Heart right ventricle (tissue), 16 donors: ENCODE measurements around the gene TMEM223. TPM values are rescaled to one million over a fixed set of nuclear protein-coding genes. Genes with fewer than 3 reads are reported as not detected.

Source experiments
- ATAC-seq, 8 donors: fragments of 200-7000 bp; cut with Tn5 transposase; one replicate each; pipeline ENCODE4 v1.9.1; 2020; ENCODE audit warnings: mild to moderate bottlenecking in 8 of 8, moderate library complexity in 8 of 8, moderate number of reproducible peaks in 1 of 8
- DNase-seq, 2 donors: peaks; one replicate each; pipeline ENCODE4 v3.0.0-alpha.2; 2020
- H3K27ac ChIP-seq, 10 donors: fragments of 200-600 bp; sonication (generic) in 2 of 10; one replicate each; pipeline versions ENCODE4 v1.5.0 to v1.8.0; 2020 to 2022; ENCODE audit warnings: mild to moderate bottlenecking in 3 of 10
- H3K27me3 ChIP-seq, 7 donors: fragments of 200-600 bp; one replicate each; pipeline ENCODE4 v1.8.0; 2021 to 2022; ENCODE audit warnings: mild to moderate bottlenecking in 2 of 7
- H3K36me3 ChIP-seq, 9 donors: fragments of 200-600 bp; sonication (generic) in 1 of 9; one replicate each; pipeline versions ENCODE4 v1.5.0 to v1.8.0; 2020 to 2022; ENCODE audit warnings: mild to moderate bottlenecking in 2 of 9
- H3K4me1 ChIP-seq, 9 donors: fragments of 200-600 bp; sonication (generic) in 1 of 9; one replicate each; pipeline versions ENCODE4 v1.5.0 to v1.8.0; 2020 to 2022; ENCODE audit warnings: mild to moderate bottlenecking in 4 of 9
- H3K4me3 ChIP-seq, 10 donors: fragments of 200-600 bp; sonication (generic) in 2 of 10; one replicate each; pipeline versions ENCODE4 v1.5.0 to v1.8.0; 2020 to 2022; ENCODE audit warnings: mild to moderate bottlenecking in 7 of 10, moderate library complexity in 2 of 10
- H3K9me3 ChIP-seq, 11 donors: fragments of 200-600 bp in 10 of 11; sonication (generic) in 2 of 11; one replicate each; pipeline versions ENCODE4 v1.5.0 to v1.8.0; 2013 to 2022; ENCODE audit warnings: mild to moderate bottlenecking in 2 of 11, control low read depth in 1 of 11, moderate library complexity in 1 of 11
- WGBS, 2 donors: extraction: QIAGEN DNeasy Blood & Tissue Kit; methylation state at CpG; one replicate each; pipeline ENCODE4 v1.1.7; 2013; ENCODE audit warnings: inconsistent platforms in 1 of 2; 5-methylcytosine and 5-hydroxymethylcytosine counted together
- intact Hi-C, 10 donors: fragments of 100-400 bp; cut with DNase I; formaldehyde crosslinking; loops; one replicate each; pipeline versions ENCODE4 v1.11.1 to v1.14.2; 2022
- polyA plus RNA-seq, 2 donors: library from polyadenylated mRNA; stranded (reverse); fragments of 200-250 nt; gene quantifications; one replicate each; pipeline ENCODE4 v1.2.3, GENCODE V29; 2013
- total RNA-seq, 10 donors: library from RNA; stranded (reverse); fragmentation: NEBNext Ultra II Directional in 3 of 10; extraction: Animal tissue kit (Norgen Biotek cat#: 25700) in 3 of 10; gene quantifications; one replicate each; pipeline versions ENCODE4 v1.2.1 to v1.2.4, GENCODE V29; 2021 to 2023
- TF ChIP-seq, protein P1 (sequence below), 9 donors: fragments of 200-600 bp; sonication (generic) in 2 of 9; IDR thresholded peaks; one replicate each; pipeline versions ENCODE4 v1.5.0 to v1.8.0; 2021 to 2022; ENCODE audit warnings: antibody characterized with exemption in 9 of 9, mild to moderate bottlenecking in 5 of 9, moderate library complexity in 1 of 9
- donor health status: Arrhythmogenic right ventricular cardiomyopathy.
- donor health status: ischemic (EF 13 %, LVEDD 7.1; RV severe dilation, severe dysfunction).
- donor health status: healthy with polysubstance abuse.
- donor health status: DM: no; HTN: yes; CAD: no.
- donor health status: DM: no; HTN: no; CAD: no.
- donor health status: ischemic (EF 25% LVEDD 6.9; RV normal size, moderate dysfunction).
- donor health status: ischemic (EF 25% LVEDD 5.7; RV mildly dilated, moderate dysfunction).
- donor health status: healthy.
- donor health status: DM: yes; HTN: yes; CAD: no.
- donor health status: Ischemic cardiomyopathy.
- donor health status: ischemic (EF 35%, LVEDD 5.7; RV mildly dilated, moderate dysfunction).
- donor health status: nonischemic (EF 11% LVEDD 7.7; RV severe dilation, severe dysfunction).
- donor health status: DM: yes; HTN: yes; CAD: no.
- donor health status: PGD.
- donor health status: ischemic (EF 29% LVEDD 5.4; RV normal size, mild dysfunction).
- donor health status: nonischemic (EF 23%, LVEDD 6.1; RV moderate dilation, normal function).

The TMEM223 gene
- total and polyA plus RNA-seq, 12 donors: 21.9 to 75.3 (median 24.5) TPM

DNA sequence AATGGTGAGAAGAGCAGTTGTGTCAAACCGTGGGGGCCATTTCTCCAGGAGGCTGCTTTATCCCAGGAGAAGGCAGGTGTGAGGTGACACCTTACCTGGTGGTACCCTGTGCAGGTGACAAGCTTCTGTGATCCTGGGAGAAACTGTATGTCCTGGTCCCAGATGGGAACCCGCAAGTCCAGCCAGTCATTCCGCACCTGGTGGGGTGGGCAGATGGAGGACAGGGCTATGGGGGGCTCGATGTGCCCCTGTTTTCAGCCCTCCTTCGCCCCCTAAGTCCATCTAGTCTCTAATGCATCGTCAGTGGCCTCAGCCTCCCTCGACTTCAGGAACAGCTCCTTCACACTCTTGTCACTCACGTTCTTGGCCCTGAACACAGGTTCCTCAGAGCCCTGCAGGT, 43.5 kb upstream of the TMEM223 start:
- Histone ChIP-seq H3K27me3 (no peaks in the 10 kb centered on the region), H3K4me1 (peaks cover 5 to 46% (median 30%) of the 10 kb centered on the region in 9 donors), H3K27ac (no peak overlapping the region), H3K36me3 (peaks cover 0 to 47% (median 30%) of the 10 kb centered on the region in 9 donors), H3K9me3 (no peaks in the 10 kb centered on the region), H3K4me3 (no peak overlapping the region)
- DNase-seq: no peak
- no peak for ATAC-seq
- intact Hi-C loops: loop anchor here in 4 of 10 donors (5.0 to 10.0 kb wide), 4 partner anchors 38 to 231 kb away; partner anchors contain the start of genes MTA2 (in 1 of the 4), TMEM179B (in 1 of the 4) and TMEM223 (in 1 of the 4)
- WGBS, 2 donors: 86 to 90% methylated on average over 8 of the region's 8 CpGs
- TF ChIP-seq, protein P1, sequence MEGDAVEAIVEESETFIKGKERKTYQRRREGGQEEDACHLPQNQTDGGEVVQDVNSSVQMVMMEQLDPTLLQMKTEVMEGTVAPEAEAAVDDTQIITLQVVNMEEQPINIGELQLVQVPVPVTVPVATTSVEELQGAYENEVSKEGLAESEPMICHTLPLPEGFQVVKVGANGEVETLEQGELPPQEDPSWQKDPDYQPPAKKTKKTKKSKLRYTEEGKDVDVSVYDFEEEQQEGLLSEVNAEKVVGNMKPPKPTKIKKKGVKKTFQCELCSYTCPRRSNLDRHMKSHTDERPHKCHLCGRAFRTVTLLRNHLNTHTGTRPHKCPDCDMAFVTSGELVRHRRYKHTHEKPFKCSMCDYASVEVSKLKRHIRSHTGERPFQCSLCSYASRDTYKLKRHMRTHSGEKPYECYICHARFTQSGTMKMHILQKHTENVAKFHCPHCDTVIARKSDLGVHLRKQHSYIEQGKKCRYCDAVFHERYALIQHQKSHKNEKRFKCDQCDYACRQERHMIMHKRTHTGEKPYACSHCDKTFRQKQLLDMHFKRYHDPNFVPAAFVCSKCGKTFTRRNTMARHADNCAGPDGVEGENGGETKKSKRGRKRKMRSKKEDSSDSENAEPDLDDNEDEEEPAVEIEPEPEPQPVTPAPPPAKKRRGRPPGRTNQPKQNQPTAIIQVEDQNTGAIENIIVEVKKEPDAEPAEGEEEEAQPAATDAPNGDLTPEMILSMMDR (IDR thresholded peaks at IDR 0.05): no peak

DNA sequence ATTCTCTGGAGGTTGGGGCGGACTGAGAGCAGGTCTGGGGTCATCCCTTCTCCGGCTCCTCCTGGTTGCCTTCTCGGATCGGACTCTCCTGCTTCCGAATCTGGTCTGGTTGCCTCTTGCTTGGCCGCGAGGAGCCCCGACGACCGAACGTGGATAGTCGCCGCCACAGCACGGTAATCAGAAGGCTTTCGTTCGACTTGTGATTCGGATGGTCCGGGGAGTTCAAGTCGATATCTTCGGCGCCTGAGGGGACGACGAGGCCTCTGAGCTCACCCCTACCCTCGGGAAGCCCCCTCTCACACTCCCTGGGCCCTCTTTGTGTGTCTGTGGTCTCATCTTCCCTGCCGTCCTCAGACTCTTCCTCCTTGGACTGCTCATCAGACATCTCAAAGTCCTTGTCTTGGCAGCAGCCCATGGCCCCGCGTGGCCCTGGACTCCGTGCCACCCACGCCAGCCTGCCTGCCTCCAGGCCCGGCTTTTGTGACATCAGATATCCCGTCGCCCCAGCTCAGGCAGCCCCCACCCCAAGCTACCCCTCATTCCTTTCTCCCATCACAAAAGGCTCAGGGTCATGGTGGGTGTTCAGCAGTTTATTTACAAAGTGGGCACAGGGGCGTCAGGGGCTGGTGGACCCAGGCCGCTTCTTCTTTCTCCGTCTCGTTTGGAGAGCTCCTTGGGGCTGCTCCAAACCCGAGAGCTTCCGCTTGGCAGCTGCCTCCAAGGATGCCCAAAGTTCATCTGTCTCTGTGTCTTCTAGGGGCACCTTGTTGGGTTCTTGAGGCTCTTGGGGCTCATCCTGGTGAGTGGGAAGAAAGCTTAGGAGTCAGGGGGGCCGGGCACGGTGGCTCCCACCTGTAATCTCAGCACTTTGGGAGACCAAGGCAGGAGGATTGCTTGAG, 40.8 kb upstream of the TMEM223 start, which contains the start of gene TEX54:
Gene TEX54 (minus strand): TSS at position 506 of the 899 bp plus-strand sequence.
- peaks cover 0 to 68% (median 30%) of the 10 kb centered on the region in 9 donors for H3K36me3 ChIP-seq
- DNase-seq: peak in 1 of 2 donors; percentile 26
- H3K4me1 ChIP-seq: peaks cover 8 to 51% (median 43%) of the 10 kb centered on the region in 9 donors
- H3K9me3 ChIP-seq: no peaks in the 10 kb centered on the region
- no peaks in the 10 kb centered on the region for H3K27me3 ChIP-seq
- intact Hi-C loops: loop anchor here in 6 of 10 donors (5.0 to 10.0 kb wide), 4 partner anchors 40 to 228 kb away; partner anchors contain the start of genes TMEM179B (in 3 of the 6), TMEM223 (in 3 of the 6) and MTA2 (in 1 of the 6)
- H3K4me3 ChIP-seq: peak within 1 kb of the TSS; percentile 65 to 99 (median 88)
- peak within 1 kb of the TSS; percentile 82 to 97 (median 94) for H3K27ac ChIP-seq
- TF ChIP-seq, protein P1 (IDR thresholded peaks at IDR 0.05): no peak
- peak in 6 of 8 donors; percentile 1 to 22 (median 2) for ATAC-seq
- 12 to 14% methylated on average over 40 of the region's 40 CpGs for WGBS, 2 donors

DNA sequence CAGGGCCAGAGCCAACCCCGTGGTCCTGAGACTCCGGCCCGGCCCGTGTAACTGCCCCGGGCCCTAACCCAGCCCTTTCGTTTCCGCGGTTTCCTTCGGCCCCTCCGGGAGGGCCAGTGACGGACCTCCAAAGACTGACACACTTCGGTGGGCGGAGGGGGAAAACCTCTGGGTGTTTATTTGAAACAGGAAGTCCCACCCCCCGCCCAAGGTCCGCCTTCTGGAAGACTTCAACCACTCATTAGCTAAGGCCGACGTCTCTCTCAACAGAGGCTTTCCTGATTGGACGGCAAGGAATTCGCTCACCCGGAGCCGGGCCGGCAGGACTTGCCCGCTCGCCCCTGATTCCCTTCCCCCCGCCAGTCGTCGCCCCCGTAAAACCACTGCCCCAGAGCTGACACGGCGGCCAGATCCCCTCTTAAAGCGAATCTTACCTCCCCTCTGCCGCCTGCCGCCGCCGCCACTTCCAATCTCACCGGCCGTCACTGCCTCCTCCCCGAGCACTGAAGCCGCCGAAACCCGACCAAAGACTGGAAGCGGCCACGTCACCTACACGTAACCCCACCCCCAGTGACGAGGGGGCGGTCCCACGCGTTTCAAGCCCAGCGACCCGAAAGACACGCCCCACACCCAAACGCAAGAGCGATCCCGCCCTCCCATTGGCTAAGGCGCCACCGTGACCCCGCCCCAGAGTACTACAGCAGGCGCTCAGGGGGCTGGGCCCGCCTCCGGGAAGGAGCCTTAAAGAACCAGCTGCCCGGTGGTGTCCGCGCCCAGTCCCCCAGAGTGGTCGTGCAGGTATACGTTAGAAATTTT, 39.9 kb upstream of the TMEM223 start, which contains the start of gene STX5:
Gene STX5 (minus strand): TSS at position 532 of the 816 bp plus-strand sequence. CDS start 808 bp downstream, outside the sequence.
- no peaks in the 10 kb centered on the region for H3K9me3 ChIP-seq
- H3K4me1 ChIP-seq: peaks cover 8 to 49% (median 44%) of the 10 kb centered on the region in 9 donors
- peak; percentile 98 to 99 (median 98) for ATAC-seq
- TF ChIP-seq, protein P1 (IDR thresholded peaks at IDR 0.05): no peak
- DNase-seq: peak; percentile 99 to 100
- peaks cover 0 to 73% (median 37%) of the 10 kb centered on the region in 9 donors for H3K36me3 ChIP-seq
- WGBS, 2 donors: 0 to 1% methylated on average over 65 of the region's 65 CpGs
- peak within 1 kb of the TSS; percentile 82 to 97 (median 94) for H3K27ac ChIP-seq
- H3K4me3 ChIP-seq: peak within 1 kb of the TSS; percentile 65 to 99 (median 88)
- H3K27me3 ChIP-seq: no peaks in the 10 kb centered on the region
- intact Hi-C loops: loop anchor here in 6 of 10 donors (2.0 to 10.0 kb wide), 5 partner anchors 25 to 227 kb away; partner anchors contain the start of genes TMEM179B (in 3 of the 6), TMEM223 (in 3 of the 6) and MTA2 (in 1 of the 6)
